Trophoblast cell (in vitro differentiated cells and primary cell): ENCODE results near the gene SERPINA3.

Source experiments
- DNase-seq, 2 donors: peaks; one replicate each; pipeline ENCODE4 v3.0.0-alpha.2; 2016
- H2AFZ ChIP-seq: 2 replicates; pipeline ENCODE4 v1.6.1; 2013; ENCODE audit warnings: low read length, moderate library complexity, mild to moderate bottlenecking; ENCODE audit not compliant: insufficient read depth, poor library complexity
- H2AK5ac ChIP-seq: 2 replicates; pipeline ENCODE4 v1.6.1; 2013; ENCODE audit warnings: mild to moderate bottlenecking, low read length
- H2BK120ac ChIP-seq: 2 replicates; pipeline ENCODE4 v1.6.1; 2013; ENCODE audit warnings: low read length, mild to moderate bottlenecking, moderate library complexity; ENCODE audit not compliant: insufficient read depth, poor library complexity
- H2BK12ac ChIP-seq: 2 replicates; pipeline ENCODE4 v1.6.1; 2013; ENCODE audit warnings: mild to moderate bottlenecking, low read length, moderate library complexity
- H2BK5ac ChIP-seq: 2 replicates; pipeline ENCODE4 v1.6.1; 2013; ENCODE audit warnings: low read length, low read depth, moderate library complexity, mild to moderate bottlenecking; ENCODE audit not compliant: poor library complexity
- H3K14ac ChIP-seq: 2 replicates; pipeline ENCODE4 v1.6.1; 2013; ENCODE audit warnings: mild to moderate bottlenecking, low read length
- H3K18ac ChIP-seq: 2 replicates; pipeline ENCODE4 v1.6.1; 2013; ENCODE audit warnings: mild to moderate bottlenecking, low read length
- H3K23ac ChIP-seq: 2 replicates; pipeline ENCODE4 v1.6.1; 2013; ENCODE audit warnings: low read length
- H3K27ac ChIP-seq: 2 replicates; pipeline ENCODE4 v1.5.1; 2013; ENCODE audit warnings: low read depth, mild to moderate bottlenecking, inconsistent platforms, low read length, moderate library complexity
- H3K27me3 ChIP-seq: 2 replicates; pipeline ENCODE4 v1.6.1; 2013; ENCODE audit warnings: inconsistent platforms, mild to moderate bottlenecking, low read length, moderate library complexity; ENCODE audit not compliant: insufficient read depth
- H3K36me3 ChIP-seq, 2 experiments: 1 replicate in 1 of 2; 2 replicates in 1 of 2; pipeline ENCODE4 v1.6.1; 2013; ENCODE audit warnings: low read length in 2 of 2, mild to moderate bottlenecking in 2 of 2, moderate library complexity in 1 of 2; ENCODE audit not compliant: insufficient read depth in 2 of 2, control insufficient read depth in 1 of 2
- H3K4ac ChIP-seq: 2 replicates; pipeline ENCODE4 v1.6.1; 2013; ENCODE audit warnings: low read depth, mild to moderate bottlenecking, low read length, moderate library complexity
- H3K4me1 ChIP-seq, 2 experiments: 1 replicate in 1 of 2; 2 replicates in 1 of 2; pipeline ENCODE4 v1.6.1; 2013; ENCODE audit warnings: low read length in 2 of 2, mild to moderate bottlenecking in 2 of 2, moderate library complexity in 1 of 2; ENCODE audit not compliant: insufficient read depth in 2 of 2, control insufficient read depth in 1 of 2
- H3K4me2 ChIP-seq: 2 replicates; pipeline ENCODE4 v1.6.1; 2013; ENCODE audit warnings: inconsistent platforms, mild to moderate bottlenecking, low read length, moderate library complexity
- H3K4me3 ChIP-seq: 2 replicates; pipeline ENCODE4 v1.5.1; 2013; ENCODE audit warnings: mild to moderate bottlenecking, low read depth, low read length, inconsistent platforms
- H3K79me1 ChIP-seq: one replicate; pipeline ENCODE4 v1.6.1; 2013; ENCODE audit warnings: low read length
- H3K79me2 ChIP-seq: 2 replicates; pipeline ENCODE4 v1.6.1; 2013; ENCODE audit warnings: low read length, mild to moderate bottlenecking; ENCODE audit not compliant: control insufficient read depth, insufficient read depth, poor library complexity
- H3K9ac ChIP-seq: 2 replicates; pipeline ENCODE4 v1.6.1; 2013; ENCODE audit warnings: mild to moderate bottlenecking, low read length
- H3K9me3 ChIP-seq: 2 replicates; pipeline ENCODE4 v1.6.1; 2013; ENCODE audit warnings: low read depth, mild to moderate bottlenecking, control low read depth, inconsistent platforms, low read length; ENCODE audit not compliant: insufficient read depth
- H4K12ac ChIP-seq: 2 replicates; pipeline ENCODE4 v1.6.1; 2013; ENCODE audit warnings: low read depth, mild to moderate bottlenecking, low read length, moderate library complexity
- H4K8ac ChIP-seq: 2 replicates; pipeline ENCODE4 v1.6.1; 2013; ENCODE audit warnings: low read depth, mild to moderate bottlenecking, low read length, moderate library complexity
- H4K91ac ChIP-seq: one replicate; pipeline ENCODE4 v1.6.1; 2013; ENCODE audit warnings: low read depth, mild to moderate bottlenecking, low read length, moderate library complexity
- WGBS: extraction: QIAGEN DNeasy Blood & Tissue Kit; methylation state at CpG from one replicate; pipeline ENCODE4 v1.1.7; 2013; ENCODE audit warnings: missing lambda C conversion rate; ENCODE audit not compliant: insufficient read length, insufficient coverage; ENCODE audit errors: extremely low coverage; 5-methylcytosine and 5-hydroxymethylcytosine counted together

The SERPINA3 gene

GRCh38 chr14:94599656-94600004, 12.6 kb upstream of the SERPINA3 start:
- Histone ChIP-seq H4K91ac (peak overlapping the region; percentile 36), H2BK120ac (no peak overlapping the region), H3K79me2 (no peaks in the 10 kb centered on the region), H3K4me2 (no peak overlapping the region), H2BK5ac (no peak overlapping the region), H3K4me1 (peaks cover 14 to 25% of the 10 kb centered on the region in 2 experiments), H3K9ac (no peak overlapping the region), H4K8ac (no peak overlapping the region), H3K27ac (peak overlapping the region; percentile 15), H3K79me1 (peaks cover 2% of the 10 kb centered on the region), H3K27me3 (no peaks in the 10 kb centered on the region), H2BK12ac (peak overlapping the region; percentile 17), H2AK5ac (no peak overlapping the region), H3K14ac (peak overlapping the region; percentile 5), H3K36me3 (no peaks in the 10 kb centered on the region), H3K4me3 (no peak overlapping the region), H2AFZ (no peak overlapping the region), H3K23ac (no peak overlapping the region), H3K18ac (no peak overlapping the region), H4K12ac (no peak overlapping the region), H3K9me3 (peaks cover 5% of the 10 kb centered on the region), H3K4ac (no peak overlapping the region)
- no CpG with 5 or more reads among the region's 3 CpGs for WGBS
- DNase-seq = no peak

- WGBS = no CpG with 5 or more reads among the region's 11 CpGs
These were observed 12.0 kb upstream of the SERPINA3 start for GRCh38 chr14:94600148-94600545.

GRCh38 chr14:94601884-94602391, 10.3 kb upstream of the SERPINA3 start:
- Histone ChIP-seq H3K27ac (no peak overlapping the region), H4K12ac (no peak overlapping the region), H2AFZ (no peak overlapping the region), H3K9ac (no peak overlapping the region), H2BK12ac (no peak overlapping the region), H2BK120ac (no peak overlapping the region), H3K14ac (no peak overlapping the region), H4K91ac (no peak overlapping the region), H2AK5ac (no peak overlapping the region), H3K9me3 (peaks cover 5% of the 10 kb centered on the region), H4K8ac (no peak overlapping the region), H3K18ac (no peak overlapping the region), H3K4ac (no peak overlapping the region), H3K79me1 (peaks cover 2% of the 10 kb centered on the region), H3K36me3 (no peaks in the 10 kb centered on the region), H2BK5ac (no peak overlapping the region), H3K4me1 (peaks cover 14 to 25% of the 10 kb centered on the region in 2 experiments), H3K4me3 (no peak overlapping the region), H3K4me2 (no peak overlapping the region), H3K79me2 (no peaks in the 10 kb centered on the region), H3K27me3 (no peaks in the 10 kb centered on the region), H3K23ac (no peak overlapping the region)
- no peak for DNase-seq
- WGBS = no CpG with 5 or more reads among the region's 6 CpGs

More at GRCh38 chr14:94600148-94600545, 12.0 kb upstream of the SERPINA3 start:
- peaks cover 2% of the 10 kb centered on the region for H3K79me1 ChIP-seq
- no peak overlapping the region for H2BK12ac ChIP-seq
- H3K36me3 ChIP-seq = no peaks in the 10 kb centered on the region
- peaks cover 5% of the 10 kb centered on the region for H3K9me3 ChIP-seq
- H3K4me3 ChIP-seq = no peak overlapping the region
- H3K18ac ChIP-seq = no peak overlapping the region
- H3K23ac ChIP-seq = no peak overlapping the region
- H3K4me1 ChIP-seq = peaks cover 14 to 25% of the 10 kb centered on the region in 2 experiments
- H3K14ac ChIP-seq = no peak overlapping the region
- H2AFZ ChIP-seq = no peak overlapping the region
- no peak overlapping the region for H4K8ac ChIP-seq
- H3K4ac ChIP-seq = no peak overlapping the region
- H3K27ac ChIP-seq = no peak overlapping the region
- DNase-seq = no peak
- no peak overlapping the region for H3K4me2 ChIP-seq
- no peak overlapping the region for H3K9ac ChIP-seq
- no peak overlapping the region for H2BK5ac ChIP-seq
- no peaks in the 10 kb centered on the region for H3K79me2 ChIP-seq
- no peak overlapping the region for H4K91ac ChIP-seq
- no peak overlapping the region for H4K12ac ChIP-seq
- no peaks in the 10 kb centered on the region for H3K27me3 ChIP-seq
- no peak overlapping the region for H2AK5ac ChIP-seq
- H2BK120ac ChIP-seq = no peak overlapping the region

GRCh38 chr14:94602722-94603121, 9.5 kb upstream of the SERPINA3 start:
- Histone ChIP-seq H3K27me3 (no peaks in the 10 kb centered on the region), H3K18ac (no peak overlapping the region), H3K79me1 (peaks cover 2% of the 10 kb centered on the region), H3K4me2 (no peak overlapping the region), H2BK5ac (no peak overlapping the region), H3K27ac (no peak overlapping the region), H2BK12ac (no peak overlapping the region), H3K23ac (no peak overlapping the region), H2BK120ac (no peak overlapping the region), H4K91ac (no peak overlapping the region), H3K9ac (no peak overlapping the region), H3K4ac (no peak overlapping the region), H2AFZ (no peak overlapping the region), H2AK5ac (no peak overlapping the region), H3K36me3 (no peaks in the 10 kb centered on the region), H3K4me3 (no peak overlapping the region), H4K8ac (no peak overlapping the region), H3K4me1 (peaks cover 14 to 25% of the 10 kb centered on the region in 2 experiments), H3K79me2 (no peaks in the 10 kb centered on the region), H3K9me3 (peaks cover 5% of the 10 kb centered on the region), H3K14ac (no peak overlapping the region), H4K12ac (no peak overlapping the region)
- WGBS = no CpG with 5 or more reads among the region's 5 CpGs
- no peak for DNase-seq
